Prostate gland (tissue), 2 donors: Measurements from ENCODE around the gene SFTA2.

Experiments
- CTCF ChIP-seq, 4 experiments: fragments of 200-600 bp in 2 of 4; fragments of 450-650 bp in 2 of 4; sonication (generic) in 2 of 4; IDR thresholded peaks; 1 replicate in 3 of 4; 2 replicates in 1 of 4; pipeline ENCODE4 v1.5.1; 2016 to 2019; ENCODE audit warnings: antibody characterized with exemption in 4 of 4, mild to moderate bottlenecking in 2 of 4, moderate library complexity in 2 of 4
- POLR2A ChIP-seq: fragments of 450-650 bp; IDR thresholded peaks from one replicate; pipeline ENCODE4 v1.6.1; 2016; ENCODE audit warnings: antibody characterized with exemption, mild to moderate bottlenecking
- POLR2AphosphoS5 ChIP-seq: sonication (generic); formaldehyde crosslinking; IDR thresholded peaks from one replicate; pipeline ENCODE4 v1.6.1; 2017; ENCODE audit warnings: antibody characterized with exemption

- TF ChIP-seq CTCF (IDR thresholded peaks at IDR 0.05) (no peak), POLR2A (no peak), POLR2AphosphoS5 (no peak)
These were observed 38.9 kb downstream of the SFTA2 start for GRCh38 chr6:30893001-30893591.
